Cardiac fibroblast (primary cell): ENCODE data around the gene SPAG6.

Source experiments
- DNase-seq, 2 donors: peaks; one replicate each; pipeline versions ENCODE4 v3.0.0 to v3.0.0-alpha.2; 2010; ENCODE audit warnings: low read depth in 2 of 2
- H3K4me3 ChIP-seq, 2 donors: replicated peaks in 1 of 2; 1 replicate in 1 of 2; 2 replicates in 1 of 2; pipeline ENCODE4 v1.5.1; 2011; ENCODE audit warnings: low read depth in 2 of 2, low read length in 2 of 2, mild to moderate bottlenecking in 2 of 2, moderate library complexity in 1 of 2
- TF ChIP-seq, protein P1 (sequence below): IDR thresholded peaks from one replicate; pipeline ENCODE4 v1.5.1; 2011; ENCODE audit warnings: low read depth, mild to moderate bottlenecking, low read length, inconsistent platforms

SPAG6 gene

DNA sequence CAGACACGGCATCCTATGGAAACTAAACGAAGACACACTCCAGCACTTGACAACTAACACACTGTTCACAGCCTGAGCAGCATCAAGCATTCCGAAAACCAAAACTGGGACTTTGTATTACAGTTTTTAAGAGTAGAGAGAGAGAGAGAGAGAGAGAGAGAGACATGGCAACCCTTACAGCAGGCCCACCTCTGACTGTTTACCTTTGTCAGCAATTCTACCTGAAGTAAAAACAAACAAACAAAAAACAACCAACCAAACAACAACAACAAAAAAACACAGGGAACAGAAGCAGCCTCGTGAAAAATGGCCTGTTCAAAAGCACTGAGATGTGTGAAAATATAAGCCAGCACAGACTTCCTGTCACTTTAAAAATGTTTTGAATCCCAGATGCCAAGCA lies 118.0 kb downstream of the SPAG6 start:
- DNase-seq = no peak
- no peak overlapping the region for H3K4me3 ChIP-seq
- TF ChIP-seq, protein P1, sequence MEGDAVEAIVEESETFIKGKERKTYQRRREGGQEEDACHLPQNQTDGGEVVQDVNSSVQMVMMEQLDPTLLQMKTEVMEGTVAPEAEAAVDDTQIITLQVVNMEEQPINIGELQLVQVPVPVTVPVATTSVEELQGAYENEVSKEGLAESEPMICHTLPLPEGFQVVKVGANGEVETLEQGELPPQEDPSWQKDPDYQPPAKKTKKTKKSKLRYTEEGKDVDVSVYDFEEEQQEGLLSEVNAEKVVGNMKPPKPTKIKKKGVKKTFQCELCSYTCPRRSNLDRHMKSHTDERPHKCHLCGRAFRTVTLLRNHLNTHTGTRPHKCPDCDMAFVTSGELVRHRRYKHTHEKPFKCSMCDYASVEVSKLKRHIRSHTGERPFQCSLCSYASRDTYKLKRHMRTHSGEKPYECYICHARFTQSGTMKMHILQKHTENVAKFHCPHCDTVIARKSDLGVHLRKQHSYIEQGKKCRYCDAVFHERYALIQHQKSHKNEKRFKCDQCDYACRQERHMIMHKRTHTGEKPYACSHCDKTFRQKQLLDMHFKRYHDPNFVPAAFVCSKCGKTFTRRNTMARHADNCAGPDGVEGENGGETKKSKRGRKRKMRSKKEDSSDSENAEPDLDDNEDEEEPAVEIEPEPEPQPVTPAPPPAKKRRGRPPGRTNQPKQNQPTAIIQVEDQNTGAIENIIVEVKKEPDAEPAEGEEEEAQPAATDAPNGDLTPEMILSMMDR = no peak

DNA sequence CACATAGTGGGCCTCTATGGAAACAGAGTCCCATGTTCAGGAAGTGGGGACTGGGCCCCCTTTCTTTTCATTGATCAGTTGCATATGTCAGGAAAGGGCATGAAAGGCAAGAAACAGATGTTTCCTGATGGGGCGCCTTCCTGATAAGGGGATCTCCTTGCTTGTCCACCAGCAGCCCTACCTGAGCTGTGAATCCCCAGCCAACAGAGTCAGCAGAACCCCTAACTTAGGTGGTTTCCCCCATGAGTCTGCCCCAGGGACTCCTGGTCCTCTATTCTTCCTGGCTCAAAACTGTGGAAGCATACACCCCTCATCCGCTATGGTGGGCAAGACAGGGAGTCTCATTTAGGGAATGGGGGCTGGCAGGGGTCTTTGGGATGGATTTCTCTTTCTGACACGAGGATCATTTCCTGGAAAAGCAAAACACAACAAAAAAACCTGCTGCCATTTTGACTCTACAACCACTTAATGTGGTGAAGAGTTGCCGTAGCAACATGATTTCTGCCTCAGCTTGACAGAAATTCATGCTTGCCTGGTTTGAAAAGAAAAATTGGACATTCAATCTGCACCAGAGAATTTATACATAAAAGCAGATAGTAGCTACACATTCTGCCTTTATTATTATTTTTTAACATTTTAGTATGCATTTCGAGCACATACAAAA lies 119.8 kb downstream of the SPAG6 start:
- DNase-seq = no peak
- TF ChIP-seq, protein P1 = no peak
- H3K4me3 ChIP-seq = no peak overlapping the region

DNA sequence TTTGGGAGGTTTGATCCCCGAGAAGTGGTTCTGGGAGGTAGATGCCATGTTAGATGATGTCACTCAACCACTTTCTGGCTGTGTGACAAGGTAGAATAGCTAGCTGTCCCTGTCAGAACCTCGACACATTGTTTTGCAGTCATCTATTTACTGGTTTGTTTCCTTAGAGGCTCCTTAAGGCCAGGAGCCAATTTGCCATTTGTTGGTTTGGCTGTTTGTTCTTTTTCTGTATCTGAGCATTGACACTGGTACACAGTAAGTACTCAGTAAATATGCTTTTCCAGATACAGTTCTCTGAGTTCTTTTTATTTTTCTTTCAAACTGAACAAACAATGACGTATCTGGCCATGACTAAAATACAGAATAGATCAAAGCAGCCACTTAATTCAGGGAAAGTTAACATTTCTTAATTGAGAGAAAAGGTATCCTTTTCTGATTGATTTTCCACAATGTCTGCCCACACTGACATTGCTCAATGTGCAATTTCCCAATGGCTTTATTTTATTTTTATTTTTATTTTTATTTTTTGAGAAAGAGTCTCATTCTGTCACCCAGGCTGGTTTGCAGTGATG lies 121.6 kb downstream of the SPAG6 start:
- H3K4me3 ChIP-seq = no peak overlapping the region
- TF ChIP-seq, protein P1 = no peak
- DNase-seq = peak in 1 of 2 donors; percentile 9
